BJ (cell line): ENCODE results near the gene SCFD2. TPM values are rescaled to one million over a fixed set of nuclear protein-coding genes. Genes with fewer than 3 reads are reported as not detected.

ENCODE experiments used
- CTCF ChIA-PET: fragments of 350-600 bp; formaldehyde crosslinking; extraction: SDS; loops from one replicate; lab custom pipeline; 2021; ENCODE audit warnings: antibody characterized with exemption, inconsistent platforms; lab: Yijun Ruan, JAX
- POLR2A ChIA-PET: fragments of 300-600 bp; sonication (Branson Sonifier 250); formaldehyde crosslinking; extraction: SDS; loops from one replicate; lab custom pipeline; 2021; ENCODE audit warnings: antibody characterized with exemption; lab: Charles Lee
- DNase-seq: peaks from one replicate; pipeline ENCODE4 v3.0.0-alpha.2; 2011; ENCODE audit warnings: low read depth
- H3K27me3 ChIP-seq: 2 replicates; pipeline ENCODE4 v1.6.0; 2011; ENCODE audit warnings: low read length; ENCODE audit not compliant: control insufficient read depth, insufficient read depth
- H3K36me3 ChIP-seq: 2 replicates; pipeline ENCODE4 v1.5.1; 2011; ENCODE audit warnings: low read length; ENCODE audit not compliant: control insufficient read depth, insufficient read depth
- H3K4me3 ChIP-seq: 2 replicates; pipeline ENCODE4 v1.5.1; 2011; ENCODE audit warnings: low read depth, mild to moderate bottlenecking, control low read depth, low read length
- polyA plus RNA-seq: library from polyadenylated mRNA; depleted of rRNA; stranded (reverse); fragments of >200 nt; gene quantifications from 2 replicates; pipeline ENCODE4 v1.2.3, GENCODE V29; 2011
- TF ChIP-seq, protein P1 (sequence below): IDR thresholded peaks from 2 replicates; pipeline ENCODE4 v1.5.1; 2011; ENCODE audit warnings: low read depth, mild to moderate bottlenecking, control low read depth, inconsistent platforms, low read length, moderate library complexity; ENCODE audit not compliant: insufficient read depth

Gene SCFD2
- polyA plus RNA-seq, 1 experiment: 17.4 TPM

DNA sequence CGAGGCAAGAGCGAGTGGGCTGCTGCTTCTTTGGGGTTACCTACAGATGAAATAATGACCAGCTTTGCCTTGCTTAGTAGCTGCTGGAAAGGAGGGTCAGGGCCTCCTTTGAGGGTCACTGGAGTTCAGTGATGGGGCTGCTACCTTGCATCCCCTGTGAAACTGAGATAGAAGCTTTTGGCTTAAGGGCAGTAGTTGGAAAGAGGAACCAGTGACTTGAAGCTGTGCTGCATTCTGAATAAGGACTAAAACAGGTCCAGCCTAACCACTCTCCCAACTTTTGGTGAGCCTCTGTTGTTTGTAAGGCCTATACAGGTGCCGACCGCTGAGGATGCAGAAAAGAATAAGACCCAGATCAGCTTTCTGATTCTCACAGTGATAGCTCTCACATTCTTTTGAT is 462.6 kb downstream of the SCFD2 start:
- Histone ChIP-seq H3K4me3 (no peak overlapping the region), H3K27me3 (no peaks in the 10 kb centered on the region), H3K36me3 (no peaks in the 10 kb centered on the region)
- POLR2A ChIA-PET: no interaction called here
- DNase-seq: no peak
- TF ChIP-seq, protein P1, sequence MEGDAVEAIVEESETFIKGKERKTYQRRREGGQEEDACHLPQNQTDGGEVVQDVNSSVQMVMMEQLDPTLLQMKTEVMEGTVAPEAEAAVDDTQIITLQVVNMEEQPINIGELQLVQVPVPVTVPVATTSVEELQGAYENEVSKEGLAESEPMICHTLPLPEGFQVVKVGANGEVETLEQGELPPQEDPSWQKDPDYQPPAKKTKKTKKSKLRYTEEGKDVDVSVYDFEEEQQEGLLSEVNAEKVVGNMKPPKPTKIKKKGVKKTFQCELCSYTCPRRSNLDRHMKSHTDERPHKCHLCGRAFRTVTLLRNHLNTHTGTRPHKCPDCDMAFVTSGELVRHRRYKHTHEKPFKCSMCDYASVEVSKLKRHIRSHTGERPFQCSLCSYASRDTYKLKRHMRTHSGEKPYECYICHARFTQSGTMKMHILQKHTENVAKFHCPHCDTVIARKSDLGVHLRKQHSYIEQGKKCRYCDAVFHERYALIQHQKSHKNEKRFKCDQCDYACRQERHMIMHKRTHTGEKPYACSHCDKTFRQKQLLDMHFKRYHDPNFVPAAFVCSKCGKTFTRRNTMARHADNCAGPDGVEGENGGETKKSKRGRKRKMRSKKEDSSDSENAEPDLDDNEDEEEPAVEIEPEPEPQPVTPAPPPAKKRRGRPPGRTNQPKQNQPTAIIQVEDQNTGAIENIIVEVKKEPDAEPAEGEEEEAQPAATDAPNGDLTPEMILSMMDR: no peak
- CTCF ChIA-PET: interaction anchor here (0.6 to 1.2 kb wide), 3 partner anchors 9 to 68 kb away, joined by 3 to 6 read pairs (median 4); no protein-coding TSS in a partner anchor

DNA sequence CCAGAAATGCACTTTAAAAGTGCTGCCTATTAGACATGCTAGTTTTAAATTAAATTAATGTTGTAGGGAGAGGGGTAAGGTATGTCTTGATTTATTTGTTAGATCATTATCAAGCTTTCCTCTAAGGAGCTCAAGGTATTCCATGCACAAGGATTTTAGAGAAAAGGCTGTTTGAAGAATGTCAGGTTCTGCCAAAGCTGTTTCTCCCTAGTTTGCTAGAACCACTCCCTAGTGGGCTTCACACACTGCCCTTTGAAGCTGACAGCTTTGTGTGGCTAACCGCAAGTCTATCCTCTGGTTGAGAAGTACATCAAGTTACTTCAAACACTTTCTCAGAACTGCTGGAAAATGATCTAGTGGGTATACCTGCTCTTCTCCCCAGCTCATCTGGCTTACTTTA is 471.4 kb downstream of the SCFD2 start:
- TF ChIP-seq, protein P1: no peak
- no peaks in the 10 kb centered on the region for H3K36me3 ChIP-seq
- H3K27me3 ChIP-seq: no peaks in the 10 kb centered on the region
- ChIA-PET POLR2A (interaction anchor here (0.6 kb wide), 2 partner anchors 65 to 254 kb away, joined by 4 to 8 read pairs; no protein-coding TSS in a partner anchor), CTCF (interaction anchor here (1.2 to 2.0 kb wide), 3 partner anchors 10 to 18 kb away, joined by 3 to 5 read pairs (median 3); no protein-coding TSS in a partner anchor)
- H3K4me3 ChIP-seq: no peak overlapping the region
- DNase-seq: no peak

DNA sequence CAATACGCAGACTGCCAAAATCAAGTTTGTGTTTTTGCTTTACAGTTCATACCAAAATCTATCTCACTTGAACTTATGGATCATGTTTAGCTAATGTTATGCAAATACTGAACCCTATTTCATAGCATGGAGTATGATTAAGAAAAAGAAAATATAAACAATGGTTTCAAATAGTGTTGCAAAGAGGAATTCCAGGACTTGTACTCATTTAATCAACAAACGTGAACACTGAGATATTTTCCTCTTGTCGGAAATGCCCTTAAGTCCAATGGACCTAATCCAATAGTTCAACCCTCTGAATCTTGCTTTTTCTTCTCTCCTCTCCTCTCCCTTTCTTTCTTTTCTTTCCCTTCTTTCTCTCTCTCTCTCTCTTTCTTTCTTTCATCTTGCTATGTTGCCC is 473.0 kb downstream of the SCFD2 start:
- Histone ChIP-seq H3K4me3 (no peak overlapping the region), H3K36me3 (no peaks in the 10 kb centered on the region), H3K27me3 (no peaks in the 10 kb centered on the region)
- TF ChIP-seq, protein P1: no peak
- CTCF ChIA-PET: interaction anchor here (1.6 to 2.7 kb wide), 4 partner anchors 9 to 19 kb away, joined by 4 to 6 read pairs (median 6); no protein-coding TSS in a partner anchor
- POLR2A ChIA-PET: interaction anchor here (0.5 kb wide), 1 partner anchor 19 kb away, joined by 4 read pairs; no protein-coding TSS in a partner anchor
- DNase-seq: no peak

DNA sequence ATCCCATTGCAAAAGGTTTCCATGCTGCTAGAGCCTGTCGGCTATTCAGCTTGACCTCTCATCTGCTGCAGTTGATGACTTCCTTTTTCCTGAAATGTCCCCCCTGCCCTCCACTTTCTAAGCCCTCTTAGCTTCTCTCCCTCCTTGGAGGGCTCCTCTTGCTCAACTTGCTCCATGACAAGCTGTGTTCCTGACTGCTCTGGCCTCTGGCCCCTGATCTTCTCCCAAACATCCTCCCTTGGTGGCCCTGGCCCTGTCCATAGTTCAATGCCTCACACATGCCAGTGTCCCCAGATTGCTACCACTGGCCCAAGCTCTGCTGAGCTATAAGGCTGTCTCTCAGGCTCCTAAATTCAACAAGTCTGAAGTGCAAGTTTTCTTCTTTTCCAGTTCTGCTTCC is 474.1 kb downstream of the SCFD2 start:
- Histone ChIP-seq H3K4me3 (no peak overlapping the region), H3K27me3 (no peaks in the 10 kb centered on the region), H3K36me3 (no peaks in the 10 kb centered on the region)
- TF ChIP-seq, protein P1: no peak
- no peak for DNase-seq
- CTCF ChIA-PET: interaction anchor here (1.3 to 2.7 kb wide), 2 partner anchors 17 to 20 kb away, joined by 3 to 6 read pairs; no protein-coding TSS in a partner anchor
- POLR2A ChIA-PET: no interaction called here

DNA sequence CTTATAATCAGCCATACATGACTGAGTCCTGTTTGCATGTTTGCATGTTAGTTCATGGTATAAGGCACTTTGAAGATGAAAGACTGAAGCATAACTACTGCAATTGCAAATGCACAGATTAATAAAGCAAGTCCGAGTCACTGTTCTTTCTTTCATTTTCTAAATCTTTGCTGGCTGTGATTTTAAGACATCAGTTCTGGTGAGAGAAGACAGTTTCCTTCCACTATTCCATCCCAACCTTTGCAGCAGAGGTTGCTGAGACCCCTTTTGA is 475.4 kb downstream of the SCFD2 start:
- ChIA-PET POLR2A (no interaction called here), CTCF (interaction anchor here (2.7 kb wide), 1 partner anchor 21 kb away, joined by 6 read pairs; no protein-coding TSS in a partner anchor)
- Histone ChIP-seq H3K27me3 (no peaks in the 10 kb centered on the region), H3K4me3 (no peak overlapping the region), H3K36me3 (no peaks in the 10 kb centered on the region)
- no peak for DNase-seq
- TF ChIP-seq, protein P1: no peak
